Measurements from ENCODE around the gene RABGAP1. TPM values are rescaled to one million over a fixed set of nuclear protein-coding genes. Genes with fewer than 3 reads are reported as not detected.

RABGAP1 gene
- total and polyA plus RNA-seq, 4 donors, result 3.8 to 25.7 (median 10.5) TPM

DNA sequence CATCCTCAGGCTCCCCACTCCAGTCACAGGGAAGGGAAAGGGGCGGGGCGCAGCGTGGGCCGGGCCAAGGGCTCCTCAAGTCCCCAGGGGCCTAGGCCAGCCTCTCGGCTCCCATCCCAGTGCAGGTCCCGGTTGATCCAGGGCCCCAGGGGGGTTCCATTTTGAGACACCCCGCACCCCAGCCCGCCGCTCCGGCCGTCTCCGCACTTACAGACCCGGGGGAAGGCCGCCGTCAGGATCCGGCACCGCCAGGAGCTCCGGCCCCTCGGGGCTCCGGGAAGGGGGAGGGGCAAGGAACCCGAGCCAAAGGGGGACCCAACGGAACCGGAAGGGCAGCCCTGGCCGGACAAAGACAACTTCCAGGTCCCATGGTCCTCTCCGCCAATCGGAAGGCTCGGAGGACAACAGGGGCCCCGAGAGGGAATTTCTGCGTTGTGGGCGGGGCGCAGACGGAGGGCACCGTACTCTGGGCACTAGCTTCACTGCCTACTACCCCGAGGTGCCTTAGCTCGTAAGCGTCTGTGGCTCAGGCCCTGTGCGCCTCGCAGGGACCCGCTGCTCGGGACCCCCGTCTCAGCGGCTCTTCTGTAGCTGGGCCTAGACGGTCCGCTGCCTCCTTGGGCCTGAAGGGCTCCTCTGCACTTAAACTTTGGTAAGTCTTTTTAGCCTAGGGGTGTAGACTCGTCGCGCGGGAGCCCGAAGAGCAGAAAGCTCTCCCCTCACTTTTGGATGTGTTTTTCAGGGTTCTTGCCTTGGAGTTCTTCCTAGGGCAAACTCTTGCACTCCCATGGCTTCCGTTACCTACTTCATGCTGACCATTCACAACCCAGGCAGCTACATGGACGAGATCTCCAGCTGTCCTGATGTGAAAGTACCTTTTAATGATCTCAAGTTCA is 9.3 kb upstream of the RABGAP1 start, which contains the start of gene ZBTB26 (continued):
- TF ChIP-seq HNF4G (IDR thresholded peaks at IDR 0.05), result no peak
- TF ChIP-seq RAD21 (IDR thresholded peaks at IDR 0.05), result peak; percentile 21 to 40
- peak; percentile 15 for TF ChIP-seq JUND (IDR thresholded peaks at IDR 0.05)
- peak; percentile 16 to 22 for TF ChIP-seq HNF4A (conservative IDR thresholded peaks at IDR 0.05)
- TF ChIP-seq FOXA1 (IDR thresholded peaks at IDR 0.05), result no peak
- TF ChIP-seq SP1 (IDR thresholded peaks at IDR 0.05), result peak; percentile 62
- TF ChIP-seq, protein P1, sequence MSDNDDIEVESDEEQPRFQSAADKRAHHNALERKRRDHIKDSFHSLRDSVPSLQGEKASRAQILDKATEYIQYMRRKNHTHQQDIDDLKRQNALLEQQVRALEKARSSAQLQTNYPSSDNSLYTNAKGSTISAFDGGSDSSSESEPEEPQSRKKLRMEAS (IDR thresholded peaks at IDR 0.05), result peak; percentile 54
- TF ChIP-seq RXRA (IDR thresholded peaks at IDR 0.05), result peak; percentile 34 to 50
- TF ChIP-seq, protein P2, sequence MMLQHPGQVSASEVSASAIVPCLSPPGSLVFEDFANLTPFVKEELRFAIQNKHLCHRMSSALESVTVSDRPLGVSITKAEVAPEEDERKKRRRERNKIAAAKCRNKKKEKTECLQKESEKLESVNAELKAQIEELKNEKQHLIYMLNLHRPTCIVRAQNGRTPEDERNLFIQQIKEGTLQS (IDR thresholded peaks at IDR 0.05), result no peak
- TF ChIP-seq FOXA2 (IDR thresholded peaks at IDR 0.05), result no peak
- no peak for TF ChIP-seq EGR1 (IDR thresholded peaks at IDR 0.05; ENCODE audit: low read depth in 2 of 2)

DNA sequence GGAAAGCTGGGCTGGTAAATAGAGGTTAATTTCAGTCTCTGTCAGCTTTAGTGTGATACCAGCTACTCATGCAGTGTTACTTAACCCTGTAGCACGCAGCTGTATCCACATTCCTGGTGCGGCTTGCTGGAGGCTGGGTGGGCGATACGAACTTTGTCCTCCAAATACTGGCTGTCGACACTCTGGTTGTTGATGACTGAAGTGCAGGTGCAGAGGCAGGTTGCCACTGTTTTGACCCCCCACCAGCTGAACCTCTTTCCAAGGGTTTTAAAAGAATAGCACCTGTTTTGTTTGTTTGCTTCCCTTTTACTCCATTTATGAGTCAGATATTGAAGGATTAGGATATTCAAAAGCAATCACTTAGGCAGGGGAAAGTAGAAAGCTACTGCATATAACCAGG is 4.4 kb upstream of the RABGAP1 start:
- TF ChIP-seq NR2F2 (IDR thresholded peaks at IDR 0.05) (no peak), HNF4A (conservative IDR thresholded peaks at IDR 0.05) (peak in 1 of 2 donors; percentile 12)
- Histone ChIP-seq H3K9me3 (ENCODE audit: control insufficient read depth in 4 of 4, low read length in 3 of 4) (no peaks in the 10 kb centered on the region), H3K4me3 (ENCODE audit: low read depth in 1 of 3, low read length in 3 of 3) (no peak overlapping the region), H3K9ac (ENCODE audit: low read depth in 1 of 2, low read length in 2 of 2) (no peak overlapping the region), H3K27ac (ENCODE audit: low read depth in 1 of 2, low read length in 2 of 2) (no peak overlapping the region), H3K4me1 (ENCODE audit: control insufficient read depth in 4 of 4, insufficient read depth in 4 of 4, low read length in 3 of 4) (peaks cover 0 to 21% (median 12%) of the 10 kb centered on the region in 4 donors), H3K27me3 (ENCODE audit: control insufficient read depth in 4 of 4, insufficient read depth in 4 of 4, low read length in 3 of 4) (no peaks in the 10 kb centered on the region), H3K36me3 (ENCODE audit: control insufficient read depth in 4 of 4, insufficient read depth in 3 of 4, low read depth in 1 of 4, low read length in 3 of 4) (peaks cover 2 to 12% (median 7%) of the 10 kb centered on the region in 4 donors)
- DNase-seq (ENCODE audit: low spot score), result peak; percentile 52
- WGBS, result 70% methylated on average over 5 of the region's 5 CpGs

DNA sequence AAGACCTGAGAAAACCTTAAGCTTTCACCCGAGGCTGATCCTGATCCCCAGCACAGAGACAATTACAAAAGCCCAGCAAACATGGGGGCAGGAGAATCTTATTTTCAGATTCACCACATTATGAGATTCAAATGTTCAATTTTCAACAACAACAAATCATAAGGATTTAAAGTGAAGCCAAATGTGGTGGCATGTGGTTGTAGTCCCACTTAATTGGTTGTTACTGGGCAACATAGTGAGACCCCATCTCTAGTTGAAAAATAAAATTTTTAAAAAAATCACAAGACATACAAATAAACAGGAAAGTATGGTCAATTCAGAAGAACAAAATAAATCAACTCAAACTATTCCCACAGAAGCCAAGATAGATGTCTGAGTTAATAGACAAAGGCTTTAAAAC is 3.9 kb upstream of the RABGAP1 start:
- no peaks in the 10 kb centered on the region for H3K27me3 ChIP-seq (ENCODE audit: control insufficient read depth in 4 of 4, insufficient read depth in 4 of 4, low read length in 3 of 4)
- 59% methylated on average over 1 of the region's 1 CpG for WGBS
- no peak overlapping the region for H3K27ac ChIP-seq (ENCODE audit: low read depth in 1 of 2, low read length in 2 of 2)
- H3K4me1 ChIP-seq (ENCODE audit: control insufficient read depth in 4 of 4, insufficient read depth in 4 of 4, low read length in 3 of 4), result peaks cover 0 to 23% (median 15%) of the 10 kb centered on the region in 4 donors
- H3K36me3 ChIP-seq (ENCODE audit: control insufficient read depth in 4 of 4, insufficient read depth in 3 of 4, low read depth in 1 of 4, low read length in 3 of 4), result peaks cover 2 to 12% (median 7%) of the 10 kb centered on the region in 4 donors
- no peak overlapping the region for H3K9ac ChIP-seq (ENCODE audit: low read depth in 1 of 2, low read length in 2 of 2)
- no peak for DNase-seq (ENCODE audit: low spot score)
- no peaks in the 10 kb centered on the region for H3K9me3 ChIP-seq (ENCODE audit: control insufficient read depth in 4 of 4, low read length in 3 of 4)
- TF ChIP-seq HNF4G (IDR thresholded peaks at IDR 0.05), result no peak
- TF ChIP-seq, protein P3, sequence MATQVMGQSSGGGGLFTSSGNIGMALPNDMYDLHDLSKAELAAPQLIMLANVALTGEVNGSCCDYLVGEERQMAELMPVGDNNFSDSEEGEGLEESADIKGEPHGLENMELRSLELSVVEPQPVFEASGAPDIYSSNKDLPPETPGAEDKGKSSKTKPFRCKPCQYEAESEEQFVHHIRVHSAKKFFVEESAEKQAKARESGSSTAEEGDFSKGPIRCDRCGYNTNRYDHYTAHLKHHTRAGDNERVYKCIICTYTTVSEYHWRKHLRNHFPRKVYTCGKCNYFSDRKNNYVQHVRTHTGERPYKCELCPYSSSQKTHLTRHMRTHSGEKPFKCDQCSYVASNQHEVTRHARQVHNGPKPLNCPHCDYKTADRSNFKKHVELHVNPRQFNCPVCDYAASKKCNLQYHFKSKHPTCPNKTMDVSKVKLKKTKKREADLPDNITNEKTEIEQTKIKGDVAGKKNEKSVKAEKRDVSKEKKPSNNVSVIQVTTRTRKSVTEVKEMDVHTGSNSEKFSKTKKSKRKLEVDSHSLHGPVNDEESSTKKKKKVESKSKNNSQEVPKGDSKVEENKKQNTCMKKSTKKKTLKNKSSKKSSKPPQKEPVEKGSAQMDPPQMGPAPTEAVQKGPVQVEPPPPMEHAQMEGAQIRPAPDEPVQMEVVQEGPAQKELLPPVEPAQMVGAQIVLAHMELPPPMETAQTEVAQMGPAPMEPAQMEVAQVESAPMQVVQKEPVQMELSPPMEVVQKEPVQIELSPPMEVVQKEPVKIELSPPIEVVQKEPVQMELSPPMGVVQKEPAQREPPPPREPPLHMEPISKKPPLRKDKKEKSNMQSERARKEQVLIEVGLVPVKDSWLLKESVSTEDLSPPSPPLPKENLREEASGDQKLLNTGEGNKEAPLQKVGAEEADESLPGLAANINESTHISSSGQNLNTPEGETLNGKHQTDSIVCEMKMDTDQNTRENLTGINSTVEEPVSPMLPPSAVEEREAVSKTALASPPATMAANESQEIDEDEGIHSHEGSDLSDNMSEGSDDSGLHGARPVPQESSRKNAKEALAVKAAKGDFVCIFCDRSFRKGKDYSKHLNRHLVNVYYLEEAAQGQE (IDR thresholded peaks at IDR 0.05), result no peak
- no peak for TF ChIP-seq TAF1 (conservative IDR thresholded peaks at IDR 0.05)
- TF ChIP-seq GABPA (IDR thresholded peaks at IDR 0.05 in 1 of 2, conservative IDR thresholded peaks at IDR 0.05 in 1 of 2), result no peak
- TF ChIP-seq, protein P2 (IDR thresholded peaks at IDR 0.05), result no peak
- no peak for TF ChIP-seq SP1 (IDR thresholded peaks at IDR 0.05)
- no peak for TF ChIP-seq RXRA (IDR thresholded peaks at IDR 0.05)
- TF ChIP-seq, protein P4, sequence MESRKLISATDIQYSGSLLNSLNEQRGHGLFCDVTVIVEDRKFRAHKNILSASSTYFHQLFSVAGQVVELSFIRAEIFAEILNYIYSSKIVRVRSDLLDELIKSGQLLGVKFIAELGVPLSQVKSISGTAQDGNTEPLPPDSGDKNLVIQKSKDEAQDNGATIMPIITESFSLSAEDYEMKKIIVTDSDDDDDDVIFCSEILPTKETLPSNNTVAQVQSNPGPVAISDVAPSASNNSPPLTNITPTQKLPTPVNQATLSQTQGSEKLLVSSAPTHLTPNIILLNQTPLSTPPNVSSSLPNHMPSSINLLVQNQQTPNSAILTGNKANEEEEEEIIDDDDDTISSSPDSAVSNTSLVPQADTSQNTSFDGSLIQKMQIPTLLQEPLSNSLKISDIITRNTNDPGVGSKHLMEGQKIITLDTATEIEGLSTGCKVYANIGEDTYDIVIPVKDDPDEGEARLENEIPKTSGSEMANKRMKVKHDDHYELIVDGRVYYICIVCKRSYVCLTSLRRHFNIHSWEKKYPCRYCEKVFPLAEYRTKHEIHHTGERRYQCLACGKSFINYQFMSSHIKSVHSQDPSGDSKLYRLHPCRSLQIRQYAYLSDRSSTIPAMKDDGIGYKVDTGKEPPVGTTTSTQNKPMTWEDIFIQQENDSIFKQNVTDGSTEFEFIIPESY (IDR thresholded peaks at IDR 0.05), result no peak
- TF ChIP-seq FOXA1 (IDR thresholded peaks at IDR 0.05), result no peak
- no peak for TF ChIP-seq YY1 (IDR thresholded peaks at IDR 0.05)
- TF ChIP-seq FOXA2 (IDR thresholded peaks at IDR 0.05), result no peak
- no peak overlapping the region for H3K4me3 ChIP-seq (ENCODE audit: low read depth in 1 of 3, low read length in 3 of 3)
